Measurements from ENCODE around the gene FIBIN. TPM values are rescaled to one million over a fixed set of nuclear protein-coding genes. Genes with fewer than 3 reads are reported as not detected.
A peak's percentile ranks its signal among the peaks of the same experiment; 100 is the strongest.
"Not testable (repeated sequence)": the region's sequence is repeated elsewhere in the genome, so short reads cannot be mapped to it uniquely, and the experiment has no call there.

The FIBIN gene
- total RNA-seq, 1 experiment from 2014 or later: 0.95 TPM

DNA sequence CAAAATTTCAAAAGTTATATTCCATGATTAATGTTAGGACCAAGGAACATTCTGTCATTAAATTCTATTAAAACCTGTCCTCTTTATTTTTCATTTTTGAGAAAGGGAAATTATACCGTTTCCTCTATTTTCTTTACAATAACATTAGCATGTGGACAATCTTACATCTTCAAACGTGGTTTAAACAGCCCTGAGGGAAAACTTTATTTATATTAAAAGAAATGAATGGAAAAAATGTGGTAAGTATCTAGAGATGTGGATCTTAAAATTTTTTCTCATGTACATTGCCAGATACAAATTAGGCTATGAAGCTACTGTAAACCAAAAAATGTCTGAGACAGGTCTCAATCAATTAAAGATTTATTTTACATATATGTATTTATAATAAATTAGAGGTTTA, 18.9 kb upstream of the FIBIN start:
- no peak for DNase-seq (ENCODE audit: low spot score)
- in situ Hi-C loops (cut with HindIII; ENCODE audit: low sequenced_read_pairs): no loop called here

DNA sequence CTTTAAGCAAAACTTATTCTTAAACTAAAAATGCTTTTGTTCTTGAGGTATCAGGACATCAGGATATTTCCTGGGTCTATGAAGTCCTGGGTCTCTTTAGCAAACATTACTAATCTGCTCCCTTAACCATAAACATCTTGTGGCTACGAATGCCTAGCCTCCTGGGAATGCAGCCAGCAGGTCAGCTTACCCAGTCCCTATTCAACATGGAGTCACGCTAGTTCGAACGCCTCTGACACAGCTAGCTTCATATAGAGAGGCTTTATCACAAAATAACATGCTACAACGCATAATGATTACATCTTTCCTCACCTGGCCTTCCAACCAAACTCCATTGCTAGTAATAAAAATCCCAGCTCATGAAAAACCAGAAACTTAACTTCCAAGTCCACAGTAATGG, 17.5 kb upstream of the FIBIN start:
- no peak for DNase-seq (ENCODE audit: low spot score)
- in situ Hi-C loops (cut with HindIII; ENCODE audit: low sequenced_read_pairs): no loop called here

DNA sequence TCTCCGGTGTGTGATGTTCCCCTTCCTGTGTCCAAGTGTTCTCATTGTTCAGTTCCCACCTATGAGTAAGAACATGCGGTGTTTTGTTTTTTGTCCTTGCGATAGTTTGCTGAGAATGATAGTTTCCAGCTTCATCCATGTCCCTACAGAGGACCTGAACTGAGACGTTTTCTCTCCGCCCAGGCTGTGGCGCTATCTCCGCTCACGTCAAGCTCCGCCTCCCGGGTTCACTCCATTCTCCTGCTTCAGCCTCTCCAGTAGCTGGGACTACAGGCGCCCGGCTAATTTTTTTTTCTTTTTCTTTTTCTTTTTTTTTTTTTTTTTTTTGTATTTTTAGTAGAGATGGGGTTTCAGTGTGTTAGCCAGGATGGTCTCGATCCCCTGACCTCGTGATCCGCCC, 16.7 kb upstream of the FIBIN start:
- DNase-seq (ENCODE audit: low spot score); in situ Hi-C loops (cut with HindIII; ENCODE audit: low sequenced_read_pairs): not testable (repeated sequence)

DNA sequence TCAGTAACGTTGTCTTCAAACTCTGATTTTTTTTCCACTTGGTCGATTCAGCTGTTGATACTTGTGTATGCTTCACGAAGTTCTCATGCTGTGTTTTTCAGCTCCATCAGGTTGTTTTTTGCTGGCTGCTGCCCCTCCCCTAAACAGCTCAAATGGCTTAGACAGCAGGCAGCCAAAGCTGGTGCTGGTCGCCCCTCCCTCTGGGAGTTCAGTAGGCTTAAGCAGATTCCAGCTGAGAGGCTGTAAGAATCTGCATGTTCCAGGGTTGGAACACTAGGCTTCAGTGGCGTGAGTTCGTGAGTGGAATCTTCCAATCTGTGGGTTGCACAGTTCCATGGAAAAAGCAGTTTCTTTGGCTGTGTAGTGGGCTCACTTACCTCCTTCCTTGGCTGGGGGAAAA, 10.3 kb upstream of the FIBIN start:
- DNase-seq (ENCODE audit: low spot score): no peak
- in situ Hi-C loops (cut with HindIII; ENCODE audit: low sequenced_read_pairs): no loop called here

DNA sequence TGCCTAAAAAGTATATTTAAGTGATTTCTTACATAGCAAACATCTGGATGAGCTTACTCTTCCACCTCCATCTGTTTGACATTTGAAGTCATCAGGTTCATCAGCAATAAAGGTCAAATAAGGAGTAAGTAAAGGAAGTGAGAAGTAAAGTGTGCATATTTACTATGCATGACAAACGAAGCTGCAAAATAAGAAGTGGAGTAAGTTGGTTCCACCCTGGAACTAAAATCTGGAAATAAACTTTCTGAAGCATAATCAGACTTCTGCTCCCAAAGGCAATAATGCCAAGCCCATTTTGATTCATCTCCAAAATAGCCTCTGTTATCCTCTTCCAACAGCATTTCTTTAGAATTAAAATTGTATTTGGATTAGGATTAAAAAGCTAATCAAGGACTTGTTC, 8.4 kb upstream of the FIBIN start:
- in situ Hi-C loops (cut with HindIII; ENCODE audit: low sequenced_read_pairs): no loop called here
- no peak for DNase-seq (ENCODE audit: low spot score)

DNA sequence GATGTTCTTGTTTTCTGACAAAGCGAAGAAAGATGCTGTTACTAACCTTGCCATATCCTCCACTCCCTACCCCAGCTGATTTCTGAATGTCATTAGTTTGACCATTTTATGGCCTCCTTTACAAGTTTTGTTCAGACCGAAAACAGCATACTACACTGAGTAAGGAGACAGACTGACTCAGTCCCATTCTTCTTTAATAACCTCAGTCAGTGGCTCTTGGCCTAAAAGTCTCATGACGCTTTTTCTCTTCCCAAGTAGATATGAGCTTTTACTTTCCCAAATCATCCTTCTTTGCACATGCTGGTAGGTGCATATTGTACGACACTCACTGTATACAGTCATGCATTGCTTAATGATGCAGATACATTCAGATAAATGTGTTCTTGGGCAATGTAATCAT, 8.0 kb upstream of the FIBIN start:
- DNase-seq (ENCODE audit: low spot score): no peak
- in situ Hi-C loops (cut with HindIII; ENCODE audit: low sequenced_read_pairs): no loop called here

DNA sequence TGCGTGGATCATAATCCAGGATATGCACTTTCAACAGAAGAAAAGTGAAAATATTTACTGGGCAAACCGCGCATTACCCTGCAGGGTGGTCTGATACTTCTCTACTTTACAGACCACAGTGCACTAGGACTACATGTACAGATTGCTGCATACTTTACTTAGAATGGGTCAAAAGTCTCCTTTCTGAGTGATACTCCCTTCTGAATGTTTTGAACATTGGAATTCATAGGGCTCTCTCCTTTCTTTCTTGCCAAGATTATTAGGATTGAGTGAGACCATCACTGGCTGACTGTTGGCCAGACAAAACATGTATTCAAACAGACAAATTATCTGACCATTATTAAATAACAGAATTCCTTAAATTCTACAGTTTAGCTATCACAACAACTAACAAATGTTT, 6.6 kb upstream of the FIBIN start:
- no peak for DNase-seq (ENCODE audit: low spot score)
- in situ Hi-C loops (cut with HindIII; ENCODE audit: low sequenced_read_pairs): no loop called here

DNA sequence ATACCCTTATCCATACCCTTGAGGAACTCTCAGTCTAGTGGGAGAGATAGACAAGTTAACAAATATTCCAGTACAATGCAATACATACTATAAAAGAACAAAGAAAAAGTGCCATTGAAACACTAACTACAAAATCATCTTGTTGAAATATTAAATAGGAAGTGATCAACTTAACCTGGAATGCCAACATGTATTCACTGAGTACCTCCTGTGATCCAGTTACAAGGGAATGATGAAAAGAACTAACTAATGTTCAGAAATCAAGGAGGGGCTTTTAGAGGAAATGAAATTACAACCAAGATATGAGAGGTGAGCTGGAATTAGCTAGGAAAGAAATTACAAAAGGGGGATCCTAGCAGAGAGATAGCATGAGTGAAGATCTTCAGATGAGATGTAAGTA, 6.2 kb upstream of the FIBIN start:
- in situ Hi-C loops (cut with HindIII; ENCODE audit: low sequenced_read_pairs): no loop called here
- no peak for DNase-seq (ENCODE audit: low spot score)

DNA sequence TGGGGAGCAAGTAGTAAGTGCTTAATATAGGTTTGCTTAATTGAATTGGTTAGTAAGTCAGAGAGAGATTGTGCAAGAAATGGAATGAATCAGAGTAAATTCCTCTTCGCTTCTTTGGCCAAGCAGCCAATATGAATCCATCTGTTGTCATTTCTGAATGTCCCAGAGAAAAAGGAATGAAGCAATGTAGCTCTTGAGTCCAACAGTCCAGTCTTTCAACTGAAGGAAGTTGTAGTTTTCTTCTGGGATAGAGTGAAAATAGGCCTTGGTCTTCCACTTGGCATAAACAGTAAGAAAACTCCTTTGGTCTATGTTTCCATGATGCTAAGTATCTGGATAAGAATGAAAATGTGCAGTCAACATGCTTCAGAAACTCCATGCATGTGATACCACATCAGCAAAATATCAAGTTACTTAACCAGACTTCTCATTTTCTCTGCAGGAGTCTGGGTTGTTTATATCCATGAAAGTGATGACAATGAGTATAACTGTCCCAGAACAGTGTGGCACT, 1.8 kb upstream of the FIBIN start:
- no peak for DNase-seq (ENCODE audit: low spot score)
- in situ Hi-C loops (cut with HindIII; ENCODE audit: low sequenced_read_pairs): no loop called here

DNA sequence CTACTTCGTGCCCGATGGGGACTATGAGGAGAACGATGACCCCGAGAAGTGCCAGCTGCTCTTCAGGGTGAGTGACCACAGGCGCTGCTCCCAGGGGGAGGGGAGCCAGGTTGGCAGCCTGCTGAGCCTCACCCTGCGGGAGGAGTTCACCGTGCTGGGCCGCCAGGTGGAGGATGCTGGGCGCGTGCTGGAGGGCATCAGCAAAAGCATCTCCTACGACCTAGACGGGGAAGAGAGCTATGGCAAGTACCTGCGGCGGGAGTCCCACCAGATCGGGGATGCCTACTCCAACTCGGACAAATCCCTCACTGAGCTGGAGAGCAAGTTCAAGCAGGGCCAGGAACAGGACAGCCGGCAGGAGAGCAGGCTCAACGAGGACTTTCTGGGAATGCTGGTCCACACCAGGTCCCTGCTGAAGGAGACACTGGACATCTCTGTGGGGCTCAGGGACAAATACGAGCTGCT, 751 bp downstream of the FIBIN start:
- in situ Hi-C loops (cut with HindIII; ENCODE audit: low sequenced_read_pairs): no loop called here
- DNase-seq (ENCODE audit: low spot score): peak; percentile 20

DNA sequence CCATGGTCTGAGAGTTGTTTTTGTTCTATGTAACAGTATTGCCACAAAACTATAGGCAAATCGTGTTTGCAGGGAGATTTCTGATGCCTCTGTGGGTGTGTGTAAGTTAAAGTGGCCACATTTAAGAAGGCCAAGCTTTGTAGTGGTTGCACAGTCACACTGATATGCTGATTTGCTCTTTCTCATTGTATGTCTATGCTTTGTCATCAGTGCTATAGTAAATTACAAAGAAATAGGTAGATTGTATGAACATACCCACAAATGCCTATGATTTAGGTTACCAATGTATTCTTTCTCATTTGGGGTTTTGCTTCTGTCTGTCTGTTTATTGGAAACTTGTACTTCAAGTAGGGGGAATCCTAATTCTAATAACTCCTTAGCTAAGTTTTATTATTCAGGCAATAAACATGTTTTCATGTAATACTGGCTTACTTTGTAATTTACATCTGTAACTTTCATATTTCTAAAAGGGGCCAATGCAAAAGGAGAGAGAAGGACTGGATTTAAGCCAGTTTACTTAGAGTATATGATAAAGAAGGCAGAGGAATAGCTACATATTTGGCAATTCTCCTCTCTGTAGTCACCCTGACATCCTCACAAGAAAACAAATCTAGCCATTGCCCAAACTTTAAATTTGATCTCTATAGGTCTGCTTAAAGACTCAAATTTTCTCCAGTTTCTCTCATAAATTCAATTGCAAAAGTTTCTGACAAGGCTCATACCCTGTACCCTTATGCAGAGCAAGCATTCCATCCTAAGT, 2.0 kb downstream of the FIBIN start:
- in situ Hi-C loops (cut with HindIII; ENCODE audit: low sequenced_read_pairs): no loop called here
- DNase-seq (ENCODE audit: low spot score): no peak

DNA sequence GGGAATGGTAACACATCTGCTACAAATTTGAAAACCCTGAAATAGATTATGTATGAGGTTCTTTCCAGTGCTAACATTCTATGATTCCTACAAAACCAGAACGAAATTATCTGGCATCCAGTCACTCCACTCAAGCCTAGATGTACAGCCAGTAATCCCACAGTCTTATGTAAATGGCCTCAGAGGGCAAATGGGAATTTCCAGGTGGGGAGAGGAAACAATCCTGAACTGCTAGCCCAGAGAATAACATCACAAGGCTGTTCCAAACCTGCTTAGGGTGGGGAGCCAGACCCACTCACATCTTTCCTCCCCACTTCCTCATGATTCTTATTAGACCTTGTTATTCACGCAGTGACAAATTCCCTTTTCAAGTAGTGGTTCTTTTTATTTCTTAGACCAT, 3.5 kb downstream of the FIBIN start:
- in situ Hi-C loops (cut with HindIII; ENCODE audit: low sequenced_read_pairs): no loop called here
- DNase-seq (ENCODE audit: low spot score): no peak

DNA sequence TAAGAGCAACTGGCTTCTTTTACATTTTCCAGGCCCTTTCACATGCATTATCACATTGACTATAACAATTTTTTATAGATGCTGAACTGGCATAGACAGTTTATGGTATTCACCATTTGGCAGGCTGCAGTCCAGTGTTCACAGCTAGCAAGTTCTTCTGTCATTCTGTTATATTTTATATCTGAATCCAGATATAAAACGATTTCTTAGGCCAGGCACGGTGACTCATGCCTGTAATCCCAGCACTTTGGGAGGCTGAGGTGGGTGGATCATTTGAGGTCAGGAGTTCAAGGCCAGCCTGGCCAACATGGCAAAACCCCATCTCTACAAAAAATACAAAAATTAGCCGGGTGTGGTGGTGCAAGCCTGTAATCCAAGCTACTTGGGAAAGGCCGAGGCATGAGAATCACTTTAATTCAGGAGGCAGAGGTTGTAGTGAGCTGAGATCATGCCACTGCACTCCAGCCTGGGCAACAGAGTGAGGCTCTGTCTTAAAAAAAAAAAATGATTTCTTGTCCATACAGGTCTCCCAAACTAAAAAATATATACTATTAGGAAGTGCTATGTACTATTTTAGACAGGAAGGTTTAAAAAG, 7.3 kb downstream of the FIBIN start:
- DNase-seq (ENCODE audit: low spot score); in situ Hi-C loops (cut with HindIII; ENCODE audit: low sequenced_read_pairs): not testable (repeated sequence)

DNA sequence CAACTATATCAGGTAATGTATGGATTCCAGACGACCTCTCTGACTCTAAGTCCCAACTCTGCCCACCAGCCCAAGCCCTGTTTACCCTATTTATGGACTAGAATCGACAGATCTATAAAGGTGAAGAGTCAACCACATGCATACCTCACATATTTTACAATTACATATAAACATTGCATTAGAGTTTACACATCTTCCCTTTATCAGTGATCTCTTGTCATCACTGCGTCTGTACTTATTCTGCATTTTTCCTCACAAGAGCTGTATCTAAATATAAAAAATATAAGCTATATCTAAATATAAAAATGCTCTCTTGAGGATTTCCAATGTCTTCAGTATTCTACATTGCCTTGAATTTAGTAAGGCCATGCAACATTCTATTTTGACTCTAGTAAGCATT, 8.5 kb downstream of the FIBIN start:
- in situ Hi-C loops (cut with HindIII; ENCODE audit: low sequenced_read_pairs): no loop called here
- DNase-seq (ENCODE audit: low spot score): no peak

DNA sequence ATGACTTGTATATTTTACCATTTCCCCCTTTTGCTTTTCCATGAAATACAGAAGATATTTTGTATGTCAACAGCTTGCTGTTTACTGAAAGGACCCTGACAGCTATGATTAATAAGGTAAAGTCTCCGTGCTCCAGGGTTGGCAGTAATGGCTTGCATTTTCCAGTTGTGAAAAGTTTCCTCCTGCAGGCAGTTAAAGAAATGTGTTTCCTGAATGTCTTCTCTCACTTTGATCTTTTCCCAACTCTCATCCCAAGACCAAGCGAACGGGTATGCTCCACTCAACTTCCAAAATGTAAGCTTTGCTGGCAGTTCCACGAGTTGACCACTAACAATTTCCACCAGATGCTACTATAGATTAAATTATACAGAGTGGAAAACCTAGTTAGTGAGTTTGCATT, 8.9 kb downstream of the FIBIN start:
- DNase-seq (ENCODE audit: low spot score): no peak
- in situ Hi-C loops (cut with HindIII; ENCODE audit: low sequenced_read_pairs): no loop called here

DNA sequence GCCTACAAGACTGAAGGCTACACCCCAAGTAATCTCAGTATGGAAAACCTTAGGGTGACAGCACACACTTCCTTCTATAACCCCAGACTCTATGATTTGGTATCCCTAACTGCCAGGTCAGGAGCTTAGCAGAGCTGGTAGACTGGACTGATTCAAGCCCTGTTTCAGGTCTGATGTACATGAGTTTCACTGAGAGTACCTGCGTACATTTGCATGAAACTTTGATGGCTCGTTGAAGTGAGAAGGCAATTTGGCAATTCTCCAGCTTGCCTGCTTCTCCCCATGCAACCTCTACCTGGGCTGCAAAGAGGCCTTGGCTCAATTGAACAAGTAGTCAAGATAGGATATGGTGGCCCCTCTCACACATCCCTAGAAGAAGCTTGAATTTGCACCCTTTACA, 10.2 kb downstream of the FIBIN start:
- in situ Hi-C loops (cut with HindIII; ENCODE audit: low sequenced_read_pairs): no loop called here
- no peak for DNase-seq (ENCODE audit: low spot score)

DNA sequence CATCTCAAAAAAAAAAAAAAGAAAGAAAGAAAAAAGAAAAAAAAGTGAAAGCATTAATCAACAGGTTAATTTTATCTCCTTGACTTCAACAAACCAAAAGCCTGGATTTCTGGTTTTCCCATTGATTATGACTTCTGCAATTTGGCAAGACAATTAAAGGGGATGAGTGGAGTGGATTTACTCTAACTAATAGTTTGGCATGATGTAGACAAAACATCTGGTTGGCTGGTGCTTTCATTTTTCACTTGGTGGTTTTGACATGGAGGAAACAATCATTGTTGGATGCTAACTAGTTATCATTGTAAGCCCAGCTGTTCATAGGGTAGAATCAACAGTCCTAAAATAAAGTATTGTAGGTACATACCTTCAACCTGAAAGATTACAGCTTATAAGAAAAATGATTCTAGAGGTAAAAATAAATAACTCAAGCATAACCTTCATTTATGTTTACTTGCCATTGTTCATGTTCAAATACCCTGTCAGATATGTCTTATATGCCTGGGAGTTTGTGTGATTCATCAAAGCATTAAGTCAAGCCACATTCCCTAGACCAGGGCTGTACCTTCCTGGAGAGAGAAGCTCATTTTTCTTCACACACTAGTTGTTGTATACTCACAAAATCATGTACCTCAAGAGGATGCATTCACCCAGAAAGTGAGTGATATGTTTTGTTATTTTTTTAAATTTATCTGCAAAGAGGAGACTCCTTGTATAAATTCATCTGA, 15.1 kb downstream of the FIBIN start:
- no peak for DNase-seq (ENCODE audit: low spot score)
- in situ Hi-C loops (cut with HindIII; ENCODE audit: low sequenced_read_pairs): no loop called here

DNA sequence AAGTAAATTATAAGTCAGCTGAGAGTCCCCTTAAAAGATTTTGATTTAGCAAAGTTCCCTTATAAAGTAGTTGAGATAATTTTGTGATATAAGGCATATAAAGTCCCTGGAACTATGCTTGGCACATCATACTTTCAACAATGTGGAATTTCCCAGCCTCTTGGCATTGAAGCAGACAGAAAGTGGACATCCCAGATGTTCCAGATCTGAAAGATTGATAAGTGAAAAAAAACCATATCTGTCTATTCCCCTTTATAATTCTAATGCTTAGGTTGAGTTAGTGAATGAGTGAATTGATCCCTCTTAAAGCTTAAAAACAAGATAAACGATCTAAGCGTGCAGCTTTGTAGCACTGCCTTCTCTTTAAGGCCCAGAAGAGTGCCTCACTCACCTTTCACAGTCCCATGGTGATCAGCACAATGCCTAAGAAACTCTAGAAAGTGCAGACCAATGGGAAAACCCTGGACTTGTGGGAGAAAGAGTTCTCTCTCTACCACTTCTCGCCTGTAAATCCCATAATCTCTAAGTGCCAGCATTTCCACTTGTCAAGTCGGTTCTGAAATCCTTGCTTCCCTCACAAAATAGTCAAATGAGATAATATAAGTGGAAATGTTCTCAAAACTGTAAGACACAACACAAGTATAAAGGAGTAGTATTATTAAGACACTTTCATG, 17.8 kb downstream of the FIBIN start:
- DNase-seq (ENCODE audit: low spot score): no peak
- in situ Hi-C loops (cut with HindIII; ENCODE audit: low sequenced_read_pairs): no loop called here

DNA sequence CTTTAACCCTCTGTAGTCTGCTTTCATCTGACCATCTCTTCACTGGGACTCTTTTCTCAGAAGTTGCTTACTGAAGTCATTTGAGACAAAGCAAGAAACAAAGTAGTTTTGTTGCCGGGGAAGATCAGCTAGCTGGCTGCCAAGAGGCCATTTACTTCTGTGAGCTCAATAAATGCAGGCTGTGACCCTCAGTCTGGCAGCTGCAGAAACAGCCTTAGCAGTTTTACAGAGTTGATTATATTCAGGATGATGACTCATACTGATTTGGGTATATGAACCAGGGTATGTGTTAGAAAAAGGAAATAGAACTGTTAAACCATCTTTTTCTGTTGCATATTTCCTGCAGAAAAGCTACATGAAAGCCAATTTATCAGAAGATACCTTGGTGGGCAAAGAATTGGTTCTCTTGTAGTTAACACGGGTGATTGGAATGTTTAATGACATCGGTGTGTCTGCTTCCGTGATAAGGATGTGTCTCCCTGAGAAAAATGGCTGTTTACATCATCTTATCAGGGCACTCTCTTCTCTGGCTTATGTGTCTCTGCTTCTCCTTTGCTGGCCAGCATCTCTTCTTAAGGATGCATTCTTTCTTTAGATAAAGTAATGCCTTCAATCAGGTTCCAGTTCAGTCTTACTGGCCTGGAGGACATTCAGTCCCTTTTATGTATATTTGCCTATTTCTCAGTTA, 18.5 kb downstream of the FIBIN start:
- in situ Hi-C loops (cut with HindIII; ENCODE audit: low sequenced_read_pairs): no loop called here
- DNase-seq (ENCODE audit: low spot score): no peak

All from G401 (cell line).